Astrocyte (in vitro differentiated cells and primary cell): ENCODE data around the gene NTSR1. TPM values are rescaled to one million over a fixed set of nuclear protein-coding genes. Genes with fewer than 3 reads are reported as not detected.
A peak's percentile ranks its signal among the peaks of the same experiment; 100 is the strongest.

Experiments
- DNase-seq: peaks from one replicate; pipeline ENCODE4 v3.0.0-alpha.2; 2010; ENCODE audit warnings: low read depth
- FAIRE-seq: peaks from 2 replicates; lab custom pipeline; 2011; peaks lifted over from hg19 to GRCh38; lab: Jason Lieb, UNC
- H2AFZ ChIP-seq: 2 replicates; pipeline ENCODE4 v1.6.0; 2012; ENCODE audit warnings: low read depth, low read length, inconsistent platforms
- H3K27ac ChIP-seq: 2 replicates; pipeline ENCODE4 v1.5.1; 2011; ENCODE audit warnings: low read depth, low read length, inconsistent platforms
- H3K27me3 ChIP-seq: 2 replicates; pipeline ENCODE4 v1.6.0; 2011; ENCODE audit warnings: low read length, inconsistent platforms; ENCODE audit not compliant: insufficient read depth
- H3K36me3 ChIP-seq: 2 replicates; pipeline ENCODE4 v1.5.1; 2011; ENCODE audit warnings: low read length, inconsistent platforms; ENCODE audit not compliant: insufficient read depth
- H3K4me1 ChIP-seq: 2 replicates; pipeline ENCODE4 v1.5.1; 2011; ENCODE audit warnings: low read length, inconsistent platforms; ENCODE audit not compliant: insufficient read depth
- H3K4me2 ChIP-seq: 2 replicates; pipeline ENCODE4 v1.6.0; 2012; ENCODE audit warnings: low read length, inconsistent platforms
- H3K4me3 ChIP-seq: 2 replicates; pipeline ENCODE4 v1.5.1; 2011; ENCODE audit warnings: low read depth, mild to moderate bottlenecking, low read length, inconsistent platforms; ENCODE audit not compliant: insufficient read depth
- H3K79me2 ChIP-seq: 2 replicates; pipeline ENCODE4 v1.6.0; 2012; ENCODE audit warnings: mild to moderate bottlenecking, low read length, inconsistent platforms; ENCODE audit not compliant: insufficient read depth
- H3K9ac ChIP-seq: 2 replicates; pipeline ENCODE4 v1.6.0; 2012; ENCODE audit warnings: mild to moderate bottlenecking, low read length, inconsistent platforms
- H3K9me3 ChIP-seq: 2 replicates; pipeline ENCODE4 v1.5.1; 2012; ENCODE audit warnings: low read depth, mild to moderate bottlenecking, low read length, inconsistent platforms; ENCODE audit not compliant: insufficient read depth
- H4K20me1 ChIP-seq: 2 replicates; pipeline ENCODE4 v1.6.0; 2012; ENCODE audit warnings: low read length, inconsistent platforms; ENCODE audit not compliant: insufficient read depth
- H3K27ac Mint-ChIP-seq: one replicate; pipeline ENCODE4 v1.8.0; 2021; ENCODE audit warnings: mild to moderate bottlenecking, mixed read lengths; ENCODE audit not compliant: unreplicated experiment
- H3K27me3 Mint-ChIP-seq: one replicate; pipeline ENCODE4 v1.8.0; 2021; ENCODE audit warnings: low read depth, mixed read lengths; ENCODE audit not compliant: unreplicated experiment
- H3K36me3 Mint-ChIP-seq: one replicate; pipeline ENCODE4 v1.8.0; 2021; ENCODE audit warnings: low read depth, mixed read lengths; ENCODE audit not compliant: unreplicated experiment
- H3K4me1 Mint-ChIP-seq: one replicate; pipeline ENCODE4 v1.8.0; 2021; ENCODE audit warnings: low read depth, mixed read lengths; ENCODE audit not compliant: unreplicated experiment
- H3K4me3 Mint-ChIP-seq: one replicate; pipeline ENCODE4 v1.8.0; 2021; ENCODE audit warnings: mild to moderate bottlenecking, moderate library complexity, mixed read lengths; ENCODE audit not compliant: unreplicated experiment
- H3K9me3 Mint-ChIP-seq: one replicate; pipeline ENCODE4 v1.8.0; 2021; ENCODE audit warnings: mild to moderate bottlenecking, mixed read lengths; ENCODE audit not compliant: unreplicated experiment
- CTCF ChIP-seq: IDR thresholded peaks from 2 replicates; pipeline ENCODE4 v1.5.1; 2011; ENCODE audit warnings: low read depth, mild to moderate bottlenecking, inconsistent platforms, low read length, moderate library complexity; ENCODE audit not compliant: insufficient read depth
- EZH2 ChIP-seq: IDR thresholded peaks from 2 replicates; pipeline ENCODE4 v1.6.1; 2012; ENCODE audit warnings: mild to moderate bottlenecking, low read length, inconsistent platforms; ENCODE audit not compliant: insufficient read depth
- total RNA-seq: library from RNA; stranded (reverse); gene quantifications from 2 replicates; pipeline ENCODE4 v1.2.1, GENCODE V29; 2021

NTSR1 gene
- total RNA-seq, 1 donor from 2014 or later: 0.16 TPM

- Mint-ChIP-seq H3K9me3 (no peaks in the 10 kb centered on the region), H3K27ac (no peak overlapping the region), H3K27me3 (peaks cover 39% of the 10 kb centered on the region), H3K4me3 (no peak overlapping the region), H3K36me3 (no peaks in the 10 kb centered on the region), H3K4me1 (peaks cover 13% of the 10 kb centered on the region)
- Histone ChIP-seq H2AFZ (no peak overlapping the region), H3K27ac (no peak overlapping the region), H3K9me3 (no peaks in the 10 kb centered on the region), H3K9ac (no peak overlapping the region), H3K79me2 (no peaks in the 10 kb centered on the region), H3K4me2 (no peak overlapping the region), H3K27me3 (peaks cover 28% of the 10 kb centered on the region), H3K36me3 (no peaks in the 10 kb centered on the region), H3K4me1 (peaks cover 23% of the 10 kb centered on the region), H4K20me1 (no peaks in the 10 kb centered on the region), H3K4me3 (no peak overlapping the region)
- no peak for TF ChIP-seq CTCF
- TF ChIP-seq EZH2: no peak
- DNase-seq: no peak
- no peak for FAIRE-seq
These were observed 1.8 kb upstream of the NTSR1 start for GRCh38 chr20:62706857-62707256.

GRCh38 chr20:62707276-62707920 lies 1.2 kb upstream of the NTSR1 start:
- Histone ChIP-seq H3K79me2 (no peaks in the 10 kb centered on the region), H3K9me3 (no peaks in the 10 kb centered on the region), H3K36me3 (no peaks in the 10 kb centered on the region), H3K27ac (no peak overlapping the region), H2AFZ (no peak overlapping the region), H3K4me2 (no peak overlapping the region), H3K4me1 (peaks cover 23% of the 10 kb centered on the region), H3K27me3 (peaks cover 30% of the 10 kb centered on the region), H4K20me1 (no peaks in the 10 kb centered on the region), H3K9ac (no peak overlapping the region), H3K4me3 (no peak overlapping the region)
- Mint-ChIP-seq H3K27me3 (peaks cover 43% of the 10 kb centered on the region), H3K9me3 (no peaks in the 10 kb centered on the region), H3K36me3 (no peaks in the 10 kb centered on the region), H3K27ac (no peak overlapping the region), H3K4me3 (no peak overlapping the region), H3K4me1 (peaks cover 13% of the 10 kb centered on the region)
- no peak for DNase-seq
- FAIRE-seq: no peak
- TF ChIP-seq CTCF: no peak
- no peak for TF ChIP-seq EZH2

GRCh38 chr20:62707921-62708521 lies 615 bp upstream of the NTSR1 start:
- H3K27ac Mint-ChIP-seq: no peak overlapping the region
- TF ChIP-seq CTCF (peak; percentile 10), EZH2 (no peak)
- Histone ChIP-seq H3K9me3 (no peaks in the 10 kb centered on the region), H3K4me1 (peaks cover 22% of the 10 kb centered on the region), H3K79me2 (no peaks in the 10 kb centered on the region), H3K36me3 (no peaks in the 10 kb centered on the region), H3K4me2 (peak overlapping the region; percentile 46), H4K20me1 (no peaks in the 10 kb centered on the region), H3K9ac (no peak overlapping the region), H3K27ac (no peak overlapping the region), H2AFZ (no peak overlapping the region), H3K4me3 (no peak overlapping the region), H3K27me3 (peaks cover 33% of the 10 kb centered on the region)
- peaks cover 42% of the 10 kb centered on the region for H3K27me3 Mint-ChIP-seq
- no peak for FAIRE-seq
- H3K4me1 Mint-ChIP-seq: peaks cover 13% of the 10 kb centered on the region
- H3K4me3 Mint-ChIP-seq: no peak overlapping the region
- H3K36me3 Mint-ChIP-seq: no peaks in the 10 kb centered on the region
- no peaks in the 10 kb centered on the region for H3K9me3 Mint-ChIP-seq
- no peak for DNase-seq
